ENCODE results near the gene ARHGEF12. TPM values are rescaled to one million over a fixed set of nuclear protein-coding genes. Genes with fewer than 3 reads are reported as not detected.

The ARHGEF12 gene
- total RNA-seq, 1 donor: 134 TPM

GRCh38 chr11:120326228-120326627, 10.0 kb upstream of the ARHGEF12 start:
- H3K36me3 ChIP-seq (ENCODE audit: insufficient read depth, low read length): peaks cover 12% of the 10 kb centered on the region
- no peak for DNase-seq (ENCODE audit: insufficient read length, low spot score, missing footprints)
- peak overlapping the region; percentile 94 for H3K27ac ChIP-seq (ENCODE audit: low read depth, low read length)
- H3K4me1 ChIP-seq (ENCODE audit: insufficient read depth, low read length): peaks cover 36% of the 10 kb centered on the region
- no peak for TF ChIP-seq CTCF (IDR thresholded peaks at IDR 0.05; ENCODE audit: extremely low read depth, low read depth, low read length)
- H3K9me3 ChIP-seq (ENCODE audit: low read depth, low read length): no peaks in the 10 kb centered on the region
- no peaks in the 10 kb centered on the region for H3K27me3 ChIP-seq (ENCODE audit: insufficient read depth, low read length)
- peak overlapping the region; percentile 91 for H3K4me2 ChIP-seq (ENCODE audit: insufficient read depth, low read length)
- no peak overlapping the region for H2AFZ ChIP-seq (ENCODE audit: low read length)
- H4K20me1 ChIP-seq (ENCODE audit: insufficient read depth, low read length): no peaks in the 10 kb centered on the region
- peaks cover 26% of the 10 kb centered on the region for H3K79me2 ChIP-seq (ENCODE audit: insufficient read depth, low read length)
- H3K4me3 ChIP-seq (ENCODE audit: insufficient read depth, low read length): peak overlapping the region; percentile 79

GRCh38 chr11:120326845-120327281, 9.3 kb upstream of the ARHGEF12 start:
- no peaks in the 10 kb centered on the region for H3K27me3 ChIP-seq (ENCODE audit: insufficient read depth, low read length)
- TF ChIP-seq CTCF (IDR thresholded peaks at IDR 0.05; ENCODE audit: extremely low read depth, low read depth, low read length): no peak
- peak overlapping the region; percentile 94 for H3K27ac ChIP-seq (ENCODE audit: low read depth, low read length)
- no peak overlapping the region for H2AFZ ChIP-seq (ENCODE audit: low read length)
- H3K4me1 ChIP-seq (ENCODE audit: insufficient read depth, low read length): peaks cover 43% of the 10 kb centered on the region
- no peaks in the 10 kb centered on the region for H3K9me3 ChIP-seq (ENCODE audit: low read depth, low read length)
- H4K20me1 ChIP-seq (ENCODE audit: insufficient read depth, low read length): no peaks in the 10 kb centered on the region
- peaks cover 12% of the 10 kb centered on the region for H3K36me3 ChIP-seq (ENCODE audit: insufficient read depth, low read length)
- H3K79me2 ChIP-seq (ENCODE audit: insufficient read depth, low read length): peaks cover 26% of the 10 kb centered on the region
- peak overlapping the region; percentile 79 for H3K4me3 ChIP-seq (ENCODE audit: insufficient read depth, low read length)
- DNase-seq (ENCODE audit: insufficient read length, low spot score, missing footprints): peak; percentile 72
- peak overlapping the region; percentile 91 for H3K4me2 ChIP-seq (ENCODE audit: insufficient read depth, low read length)

GRCh38 chr11:120327311-120327710, 8.9 kb upstream of the ARHGEF12 start:
- H3K79me2 ChIP-seq (ENCODE audit: insufficient read depth, low read length): peaks cover 26% of the 10 kb centered on the region
- H3K4me3 ChIP-seq (ENCODE audit: insufficient read depth, low read length): peak overlapping the region; percentile 29
- H4K20me1 ChIP-seq (ENCODE audit: insufficient read depth, low read length): no peaks in the 10 kb centered on the region
- H2AFZ ChIP-seq (ENCODE audit: low read length): no peak overlapping the region
- TF ChIP-seq CTCF (IDR thresholded peaks at IDR 0.05; ENCODE audit: extremely low read depth, low read depth, low read length): no peak
- H3K4me1 ChIP-seq (ENCODE audit: insufficient read depth, low read length): peaks cover 47% of the 10 kb centered on the region
- peak overlapping the region; percentile 91 for H3K4me2 ChIP-seq (ENCODE audit: insufficient read depth, low read length)
- H3K27me3 ChIP-seq (ENCODE audit: insufficient read depth, low read length): no peaks in the 10 kb centered on the region
- H3K9me3 ChIP-seq (ENCODE audit: low read depth, low read length): no peaks in the 10 kb centered on the region
- peak overlapping the region; percentile 94 for H3K27ac ChIP-seq (ENCODE audit: low read depth, low read length)
- DNase-seq (ENCODE audit: insufficient read length, low spot score, missing footprints): no peak
- peaks cover 12% of the 10 kb centered on the region for H3K36me3 ChIP-seq (ENCODE audit: insufficient read depth, low read length)

GRCh38 chr11:120329556-120329955, 6.7 kb upstream of the ARHGEF12 start:
- Histone ChIP-seq H3K4me1 (ENCODE audit: insufficient read depth, low read length) (peaks cover 66% of the 10 kb centered on the region), H3K4me2 (ENCODE audit: insufficient read depth, low read length) (no peak overlapping the region)
- TF ChIP-seq CTCF (IDR thresholded peaks at IDR 0.05; ENCODE audit: extremely low read depth, low read depth, low read length): no peak

More at GRCh38 chr11:120329556-120329955, 6.7 kb upstream of the ARHGEF12 start:
- Histone ChIP-seq H3K36me3 (ENCODE audit: insufficient read depth, low read length) (peaks cover 12% of the 10 kb centered on the region), H3K4me3 (ENCODE audit: insufficient read depth, low read length) (no peak overlapping the region), H3K79me2 (ENCODE audit: insufficient read depth, low read length) (peaks cover 26% of the 10 kb centered on the region), H3K27ac (ENCODE audit: low read depth, low read length) (no peak overlapping the region), H4K20me1 (ENCODE audit: insufficient read depth, low read length) (no peaks in the 10 kb centered on the region), H2AFZ (ENCODE audit: low read length) (no peak overlapping the region), H3K9me3 (ENCODE audit: low read depth, low read length) (no peaks in the 10 kb centered on the region), H3K27me3 (ENCODE audit: insufficient read depth, low read length) (no peaks in the 10 kb centered on the region)
- no peak for DNase-seq (ENCODE audit: insufficient read length, low spot score, missing footprints)
